HL-60 (cell line): ENCODE results near the gene C6orf120.

Experiments used
- GABPA ChIP-seq: IDR thresholded peaks from 2 replicates; pipeline ENCODE4 v1.6.1; 2012; ENCODE audit warnings: low read depth
- POLR2AphosphoS5 ChIP-seq: IDR thresholded peaks from 2 replicates; pipeline ENCODE4 v1.6.1; 2012; ENCODE audit warnings: low read depth
- SPI1 ChIP-seq: IDR thresholded peaks from 2 replicates; pipeline ENCODE4 v1.6.1; 2012; ENCODE audit warnings: low read depth, mild to moderate bottlenecking, borderline replicate concordance
- TF ChIP-seq, protein P1 (sequence below): IDR thresholded peaks from one replicate; pipeline ENCODE4 v1.5.1; 2011; ENCODE audit warnings: low read length, control low read depth, inconsistent platforms; ENCODE audit not compliant: insufficient read depth
- TF ChIP-seq, protein P2 (sequence below): IDR thresholded peaks from 2 replicates; pipeline ENCODE4 v1.6.1; 2012; ENCODE audit warnings: low read depth; ENCODE audit not compliant: insufficient replicate concordance

DNA sequence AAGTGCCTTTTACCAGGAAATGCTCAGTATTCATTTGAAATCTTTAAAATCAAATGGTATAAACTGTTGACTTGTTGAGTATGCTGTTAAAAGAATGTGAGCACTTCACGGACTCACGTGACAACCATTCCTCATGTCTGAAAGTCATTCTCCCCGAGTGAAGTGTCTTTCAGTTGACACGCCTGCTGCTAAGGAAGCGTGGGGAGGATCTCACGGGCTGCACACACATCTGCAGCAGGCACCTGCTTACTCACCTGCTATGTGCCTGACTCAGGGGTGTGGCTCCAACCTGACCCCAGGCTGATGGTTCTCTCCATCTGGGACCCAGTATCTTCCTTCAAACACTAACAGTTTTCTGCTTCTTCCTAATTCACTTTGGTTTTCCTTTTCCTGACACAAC, 32.8 kb upstream of the C6orf120 start:
- TF ChIP-seq, protein P1, sequence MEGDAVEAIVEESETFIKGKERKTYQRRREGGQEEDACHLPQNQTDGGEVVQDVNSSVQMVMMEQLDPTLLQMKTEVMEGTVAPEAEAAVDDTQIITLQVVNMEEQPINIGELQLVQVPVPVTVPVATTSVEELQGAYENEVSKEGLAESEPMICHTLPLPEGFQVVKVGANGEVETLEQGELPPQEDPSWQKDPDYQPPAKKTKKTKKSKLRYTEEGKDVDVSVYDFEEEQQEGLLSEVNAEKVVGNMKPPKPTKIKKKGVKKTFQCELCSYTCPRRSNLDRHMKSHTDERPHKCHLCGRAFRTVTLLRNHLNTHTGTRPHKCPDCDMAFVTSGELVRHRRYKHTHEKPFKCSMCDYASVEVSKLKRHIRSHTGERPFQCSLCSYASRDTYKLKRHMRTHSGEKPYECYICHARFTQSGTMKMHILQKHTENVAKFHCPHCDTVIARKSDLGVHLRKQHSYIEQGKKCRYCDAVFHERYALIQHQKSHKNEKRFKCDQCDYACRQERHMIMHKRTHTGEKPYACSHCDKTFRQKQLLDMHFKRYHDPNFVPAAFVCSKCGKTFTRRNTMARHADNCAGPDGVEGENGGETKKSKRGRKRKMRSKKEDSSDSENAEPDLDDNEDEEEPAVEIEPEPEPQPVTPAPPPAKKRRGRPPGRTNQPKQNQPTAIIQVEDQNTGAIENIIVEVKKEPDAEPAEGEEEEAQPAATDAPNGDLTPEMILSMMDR = no peak
- no peak for TF ChIP-seq POLR2AphosphoS5
- TF ChIP-seq, protein P2, sequence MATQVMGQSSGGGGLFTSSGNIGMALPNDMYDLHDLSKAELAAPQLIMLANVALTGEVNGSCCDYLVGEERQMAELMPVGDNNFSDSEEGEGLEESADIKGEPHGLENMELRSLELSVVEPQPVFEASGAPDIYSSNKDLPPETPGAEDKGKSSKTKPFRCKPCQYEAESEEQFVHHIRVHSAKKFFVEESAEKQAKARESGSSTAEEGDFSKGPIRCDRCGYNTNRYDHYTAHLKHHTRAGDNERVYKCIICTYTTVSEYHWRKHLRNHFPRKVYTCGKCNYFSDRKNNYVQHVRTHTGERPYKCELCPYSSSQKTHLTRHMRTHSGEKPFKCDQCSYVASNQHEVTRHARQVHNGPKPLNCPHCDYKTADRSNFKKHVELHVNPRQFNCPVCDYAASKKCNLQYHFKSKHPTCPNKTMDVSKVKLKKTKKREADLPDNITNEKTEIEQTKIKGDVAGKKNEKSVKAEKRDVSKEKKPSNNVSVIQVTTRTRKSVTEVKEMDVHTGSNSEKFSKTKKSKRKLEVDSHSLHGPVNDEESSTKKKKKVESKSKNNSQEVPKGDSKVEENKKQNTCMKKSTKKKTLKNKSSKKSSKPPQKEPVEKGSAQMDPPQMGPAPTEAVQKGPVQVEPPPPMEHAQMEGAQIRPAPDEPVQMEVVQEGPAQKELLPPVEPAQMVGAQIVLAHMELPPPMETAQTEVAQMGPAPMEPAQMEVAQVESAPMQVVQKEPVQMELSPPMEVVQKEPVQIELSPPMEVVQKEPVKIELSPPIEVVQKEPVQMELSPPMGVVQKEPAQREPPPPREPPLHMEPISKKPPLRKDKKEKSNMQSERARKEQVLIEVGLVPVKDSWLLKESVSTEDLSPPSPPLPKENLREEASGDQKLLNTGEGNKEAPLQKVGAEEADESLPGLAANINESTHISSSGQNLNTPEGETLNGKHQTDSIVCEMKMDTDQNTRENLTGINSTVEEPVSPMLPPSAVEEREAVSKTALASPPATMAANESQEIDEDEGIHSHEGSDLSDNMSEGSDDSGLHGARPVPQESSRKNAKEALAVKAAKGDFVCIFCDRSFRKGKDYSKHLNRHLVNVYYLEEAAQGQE = no peak
- no peak for TF ChIP-seq GABPA
- TF ChIP-seq SPI1 = no peak
